Measurements from ENCODE around the gene FOXC2.

Gene FOXC2

DNA sequence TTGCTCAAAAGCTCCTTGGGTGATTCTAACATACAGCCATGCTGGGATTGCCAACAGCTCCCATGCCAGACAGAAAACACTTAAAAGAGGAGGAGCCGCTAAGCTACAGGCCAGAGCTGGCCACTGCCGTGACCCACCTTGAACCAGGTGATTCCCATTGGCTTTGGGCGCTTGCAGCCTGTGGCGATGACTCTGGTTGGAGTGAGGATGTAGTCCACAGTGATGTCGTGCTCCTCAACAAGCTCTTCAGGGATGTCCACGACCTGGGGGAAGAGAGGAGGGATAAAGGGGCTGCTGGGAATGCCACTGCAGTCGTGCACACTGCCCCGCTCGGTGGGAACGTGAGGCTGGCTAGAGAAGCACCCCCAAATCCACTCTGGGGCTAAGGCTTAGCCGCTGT lies 25.1 kb upstream of the FOXC2 start:
- H3K9me3 Mint-ChIP-seq: no peaks in the 10 kb centered on the region
- no peaks in the 10 kb centered on the region for H3K27me3 Mint-ChIP-seq
- H3K4me3 Mint-ChIP-seq: no peak overlapping the region
- no peak overlapping the region for H3K27ac Mint-ChIP-seq
- DNase-seq: no peak
- H3K36me3 Mint-ChIP-seq (ENCODE audit: low read depth): peaks cover 36% of the 10 kb centered on the region
- peaks cover 2% of the 10 kb centered on the region for H3K4me1 Mint-ChIP-seq
- no peak for ATAC-seq

DNA sequence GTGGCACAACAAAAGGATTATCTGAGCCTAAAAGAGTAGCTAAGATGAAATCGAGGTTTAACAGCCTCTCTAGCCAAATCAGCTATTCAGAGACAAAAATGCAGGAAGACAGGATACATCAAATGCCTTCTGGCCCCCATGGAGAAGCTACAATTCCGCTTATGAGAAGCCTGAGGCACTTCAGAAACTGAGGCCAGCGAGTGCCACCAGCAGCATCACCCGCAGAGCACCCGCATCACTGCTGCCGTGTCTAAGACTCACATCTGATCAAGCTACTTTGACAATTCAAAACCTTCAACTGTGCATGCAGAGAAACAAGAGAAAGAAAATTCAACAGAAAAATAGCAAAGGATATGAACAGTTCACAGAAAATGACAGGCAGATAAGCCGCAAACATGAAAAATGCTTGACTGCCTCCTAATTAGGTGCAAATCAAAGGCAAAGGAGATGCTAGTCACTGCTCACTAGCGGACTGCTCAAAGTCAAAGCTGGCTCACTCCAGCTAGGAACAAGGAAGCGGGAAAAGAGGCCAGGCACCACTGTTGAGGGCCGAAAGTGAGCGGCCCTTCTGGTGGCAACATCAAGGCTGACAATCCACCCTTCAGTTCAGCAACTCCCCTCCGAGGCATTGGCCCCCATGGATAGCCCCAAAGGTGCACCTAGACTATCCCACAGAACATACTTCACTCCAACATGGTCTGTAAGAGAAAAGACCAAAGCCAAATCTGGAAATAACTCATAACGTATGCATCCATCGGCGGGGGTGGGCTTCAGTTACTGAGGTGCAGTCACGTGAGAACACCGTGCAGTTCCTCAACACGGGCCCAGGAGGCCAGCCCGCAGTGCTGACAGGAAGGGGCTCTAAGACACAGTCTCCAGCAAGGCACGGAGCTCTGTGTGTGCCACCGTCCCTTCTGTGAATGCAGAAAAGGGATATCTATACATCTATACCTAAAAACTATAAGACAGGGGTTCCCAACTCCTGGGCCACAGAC lies 23.6 kb upstream of the FOXC2 start:
- H3K36me3 Mint-ChIP-seq (ENCODE audit: low read depth): peaks cover 31% of the 10 kb centered on the region
- no peaks in the 10 kb centered on the region for H3K9me3 Mint-ChIP-seq

GRCh38 chr16:86545481-86545880 lies 21.1 kb upstream of the FOXC2 start:
- Mint-ChIP-seq H3K27ac (no peak overlapping the region), H3K4me1 (peaks cover 11% of the 10 kb centered on the region), H3K27me3 (no peaks in the 10 kb centered on the region), H3K9me3 (no peaks in the 10 kb centered on the region), H3K4me3 (no peak overlapping the region), H3K36me3 (ENCODE audit: low read depth) (peaks cover 30% of the 10 kb centered on the region)
- DNase-seq: no peak
- ATAC-seq: no peak

More for the DNA sequence above, 23.6 kb upstream of the FOXC2 start:
- H3K4me1 Mint-ChIP-seq: peaks cover 2% of the 10 kb centered on the region
- no peak overlapping the region for H3K27ac Mint-ChIP-seq
- ATAC-seq: no peak
- H3K27me3 Mint-ChIP-seq: no peaks in the 10 kb centered on the region
- no peak for DNase-seq
- no peak overlapping the region for H3K4me3 Mint-ChIP-seq

DNA sequence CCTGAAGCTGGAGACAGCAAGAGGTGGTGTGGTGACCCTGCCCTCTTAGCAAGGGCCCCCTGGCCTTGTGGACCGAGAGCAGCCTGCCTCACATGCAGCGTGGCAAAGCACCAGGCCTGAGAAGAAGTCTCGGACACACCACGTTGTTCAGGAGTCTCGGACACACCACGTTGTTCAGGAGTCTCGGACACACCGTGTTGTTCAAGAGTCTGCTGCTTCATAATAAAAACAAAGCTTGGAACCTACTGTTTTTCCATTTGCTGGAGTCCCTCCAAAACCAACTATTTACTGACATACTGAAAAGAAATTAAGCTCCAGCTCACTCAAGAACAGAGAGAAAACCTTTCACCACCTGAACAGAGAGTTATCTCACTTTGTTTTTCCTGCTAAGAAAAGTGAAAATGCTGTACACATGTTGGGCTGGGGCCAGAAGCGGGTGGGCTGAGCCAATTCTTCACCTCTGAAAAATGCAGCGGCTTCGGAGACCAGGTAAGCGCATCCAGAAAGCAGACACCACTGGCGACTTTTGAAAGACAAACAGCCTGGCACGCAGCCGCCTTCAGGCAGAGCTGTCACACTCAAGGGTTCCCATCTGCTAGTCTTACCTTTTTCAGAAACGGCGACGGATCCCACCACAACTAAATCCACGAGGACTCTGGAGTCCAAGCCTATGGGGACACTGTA lies 20.5 kb upstream of the FOXC2 start:
- DNase-seq (no peak), ATAC-seq (no peak)
- Mint-ChIP-seq H3K27ac (no peak overlapping the region), H3K9me3 (no peaks in the 10 kb centered on the region), H3K4me3 (no peak overlapping the region), H3K36me3 (ENCODE audit: low read depth) (peaks cover 25% of the 10 kb centered on the region), H3K4me1 (peaks cover 11% of the 10 kb centered on the region), H3K27me3 (no peaks in the 10 kb centered on the region)

GRCh38 chr16:86546638-86547013 lies 20.0 kb upstream of the FOXC2 start:
- ATAC-seq (no peak), DNase-seq (no peak)
- peaks cover 11% of the 10 kb centered on the region for H3K4me1 Mint-ChIP-seq
- no peak overlapping the region for H3K27ac Mint-ChIP-seq
- H3K4me3 Mint-ChIP-seq: no peak overlapping the region
- no peaks in the 10 kb centered on the region for H3K27me3 Mint-ChIP-seq
- peaks cover 24% of the 10 kb centered on the region for H3K36me3 Mint-ChIP-seq (ENCODE audit: low read depth)
- no peaks in the 10 kb centered on the region for H3K9me3 Mint-ChIP-seq

DNA sequence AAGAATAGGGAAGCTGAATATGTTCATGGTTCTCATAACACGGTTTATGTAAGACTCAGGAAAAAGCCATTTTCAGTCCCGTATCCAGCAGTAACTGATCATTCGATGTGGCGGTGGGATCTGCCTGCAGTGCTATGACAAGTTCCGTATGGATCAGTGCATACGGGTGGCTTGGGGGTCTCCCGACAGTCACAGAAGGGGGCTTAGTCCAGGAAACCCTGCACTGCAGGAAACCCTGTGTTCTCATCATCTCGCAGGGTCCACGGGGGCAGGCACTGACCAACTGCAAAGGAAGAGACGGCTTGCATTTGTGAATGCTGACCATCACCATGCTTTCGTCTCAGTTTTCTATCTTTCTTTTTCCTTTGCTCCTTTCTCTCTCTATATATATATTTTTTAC lies 19.3 kb upstream of the FOXC2 start:
- no peak overlapping the region for H3K27ac Mint-ChIP-seq
- ATAC-seq (no peak), DNase-seq (no peak)
- peaks cover 11% of the 10 kb centered on the region for H3K4me1 Mint-ChIP-seq
- no peaks in the 10 kb centered on the region for H3K9me3 Mint-ChIP-seq
- H3K36me3 Mint-ChIP-seq (ENCODE audit: low read depth): peaks cover 22% of the 10 kb centered on the region
- no peaks in the 10 kb centered on the region for H3K27me3 Mint-ChIP-seq
- no peak overlapping the region for H3K4me3 Mint-ChIP-seq

DNA sequence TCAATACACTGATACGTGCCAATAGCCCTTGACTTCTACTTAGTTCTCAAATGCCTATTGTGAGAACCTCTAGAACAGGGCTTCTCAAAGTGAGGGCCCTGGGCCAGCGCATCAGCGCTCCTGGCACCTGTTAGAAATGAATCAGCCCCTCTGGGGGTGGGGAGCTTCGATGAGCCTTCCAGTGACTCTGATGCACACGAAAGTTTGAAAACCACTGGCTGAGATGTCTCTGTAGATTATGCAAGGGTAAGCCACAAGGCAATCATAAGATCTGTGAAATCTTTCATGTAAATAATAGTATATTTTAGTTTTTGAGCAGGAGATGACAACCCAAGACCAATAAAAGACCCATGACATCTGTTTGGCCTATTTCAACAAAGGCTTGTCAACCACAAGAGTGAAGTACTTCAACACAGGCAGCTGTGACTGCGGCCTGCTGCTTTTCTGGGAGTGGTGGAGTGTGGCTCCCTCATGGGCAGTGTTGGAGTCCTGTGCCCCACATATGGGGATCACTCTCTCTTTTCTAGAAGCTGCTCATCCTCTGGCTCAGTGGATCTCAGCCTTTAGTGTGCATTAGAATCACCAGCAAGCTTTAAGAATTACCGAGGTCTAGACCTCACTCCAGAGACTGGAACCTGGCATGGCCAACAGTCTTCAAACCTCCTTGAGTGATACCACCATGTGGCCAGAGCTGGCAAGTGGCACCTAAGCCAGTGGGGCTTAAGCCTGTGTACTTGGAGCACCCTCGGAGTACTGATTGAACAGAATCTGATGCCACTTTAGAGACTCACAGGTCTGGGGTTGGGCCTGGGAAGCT lies 17.3 kb upstream of the FOXC2 start:
- H3K36me3 Mint-ChIP-seq (ENCODE audit: low read depth): peaks cover 26% of the 10 kb centered on the region
- no peaks in the 10 kb centered on the region for H3K9me3 Mint-ChIP-seq
- ATAC-seq: peak; percentile 62
- H3K27ac Mint-ChIP-seq: no peak overlapping the region
- no peak overlapping the region for H3K4me3 Mint-ChIP-seq
- DNase-seq: no peak
- H3K27me3 Mint-ChIP-seq: no peaks in the 10 kb centered on the region
- peaks cover 20% of the 10 kb centered on the region for H3K4me1 Mint-ChIP-seq

GRCh38 chr16:86549893-86550190 lies 16.8 kb upstream of the FOXC2 start:
- Mint-ChIP-seq H3K27ac (no peak overlapping the region), H3K27me3 (no peaks in the 10 kb centered on the region), H3K9me3 (no peaks in the 10 kb centered on the region), H3K4me1 (peaks cover 22% of the 10 kb centered on the region), H3K4me3 (no peak overlapping the region), H3K36me3 (ENCODE audit: low read depth) (peaks cover 22% of the 10 kb centered on the region)
- ATAC-seq: no peak
- no peak for DNase-seq

GRCh38 chr16:86550281-86550680 lies 16.3 kb upstream of the FOXC2 start:
- DNase-seq (no peak), ATAC-seq (no peak)
- H3K4me1 Mint-ChIP-seq: peaks cover 27% of the 10 kb centered on the region
- no peaks in the 10 kb centered on the region for H3K27me3 Mint-ChIP-seq
- H3K36me3 Mint-ChIP-seq (ENCODE audit: low read depth): peaks cover 21% of the 10 kb centered on the region
- H3K4me3 Mint-ChIP-seq: no peak overlapping the region
- H3K27ac Mint-ChIP-seq: no peak overlapping the region
- H3K9me3 Mint-ChIP-seq: no peaks in the 10 kb centered on the region

DNA sequence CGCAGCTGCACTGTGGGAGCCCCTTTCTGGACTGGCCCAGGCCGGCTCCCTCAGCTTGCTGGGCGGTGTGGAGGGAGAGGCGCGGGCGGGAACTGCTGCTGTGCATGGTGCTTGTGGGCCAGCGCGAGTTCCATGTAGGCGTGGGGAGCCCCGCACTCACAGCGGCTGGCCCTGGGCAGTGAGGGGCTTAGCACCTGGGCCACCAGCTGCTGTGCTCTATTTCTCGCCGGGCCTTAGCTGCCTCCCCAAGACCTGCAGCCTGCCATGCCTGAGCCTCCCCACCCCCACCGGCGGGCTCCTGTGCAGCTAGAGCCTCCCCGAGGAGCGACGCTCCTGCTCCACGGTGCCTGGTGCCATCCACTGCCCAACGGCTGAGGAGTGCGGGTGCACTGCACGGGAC lies 13.3 kb upstream of the FOXC2 start:
- DNase-seq (no peak), ATAC-seq (no peak)
- Mint-ChIP-seq H3K27ac (no peak overlapping the region), H3K4me1 (peaks cover 33% of the 10 kb centered on the region), H3K27me3 (peaks cover 5% of the 10 kb centered on the region), H3K36me3 (ENCODE audit: low read depth) (peaks cover 15% of the 10 kb centered on the region), H3K4me3 (peak overlapping the region; percentile 93), H3K9me3 (no peaks in the 10 kb centered on the region)

DNA sequence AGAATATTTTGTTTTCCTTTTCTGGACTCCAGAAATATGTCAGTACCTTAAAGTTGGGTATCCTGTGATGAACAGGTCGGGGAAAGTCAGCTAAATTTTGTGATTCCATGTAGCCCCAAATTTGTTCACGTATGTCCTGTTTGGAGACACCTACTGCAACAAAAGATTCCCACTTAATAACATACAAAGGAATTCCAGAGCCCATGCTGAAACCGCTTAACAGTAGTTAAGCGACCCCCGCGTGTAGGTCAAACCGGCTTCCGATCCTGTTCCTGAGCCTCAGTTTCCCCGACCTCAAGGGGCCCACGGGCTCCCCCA lies 12.1 kb upstream of the FOXC2 start:
- no peak for ATAC-seq
- Mint-ChIP-seq H3K36me3 (ENCODE audit: low read depth) (peaks cover 14% of the 10 kb centered on the region), H3K4me1 (peaks cover 28% of the 10 kb centered on the region), H3K4me3 (peak overlapping the region; percentile 93), H3K27me3 (peaks cover 6% of the 10 kb centered on the region), H3K27ac (peak overlapping the region; percentile 97), H3K9me3 (no peaks in the 10 kb centered on the region)
- DNase-seq: no peak

- Mint-ChIP-seq H3K27me3 (peaks cover 7% of the 10 kb centered on the region), H3K4me1 (peaks cover 28% of the 10 kb centered on the region), H3K27ac (peak within 1 kb of the TSS; percentile 97), H3K9me3 (no peaks in the 10 kb centered on the region), H3K4me3 (peak within 1 kb of the TSS; percentile 93), H3K36me3 (ENCODE audit: low read depth) (peaks cover 14% of the 10 kb centered on the region)
- ATAC-seq: peak; percentile 87
- DNase-seq: peak; percentile 97
Measured at GRCh38 chr16:86554917-86555703, 11.5 kb upstream of the FOXC2 start, which contains the start of gene MTHFSD. Gene MTHFSD, minus strand, starts transcription at chr16:86555235. Its CDS starts 51 bp downstream, at chr16:86555184.

DNA sequence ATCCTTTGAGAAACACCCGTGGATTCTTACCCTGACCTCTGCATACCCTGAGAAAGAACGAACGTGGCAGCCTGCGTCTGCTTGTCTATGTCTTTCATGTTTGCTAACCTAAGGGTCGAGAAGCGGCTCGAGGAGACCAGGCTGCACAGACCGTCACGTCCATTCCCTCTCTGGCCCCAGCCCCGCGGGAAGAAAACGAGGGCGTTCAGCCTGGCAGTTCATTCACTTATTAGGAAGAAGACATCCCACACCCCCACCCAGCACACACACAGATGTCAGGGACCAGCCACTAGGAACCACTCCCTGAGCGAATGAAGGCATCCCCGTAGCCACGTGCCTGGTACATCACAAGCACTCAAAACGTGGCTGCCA lies 10.9 kb upstream of the FOXC2 start:
- Mint-ChIP-seq H3K27me3 (peaks cover 7% of the 10 kb centered on the region), H3K4me1 (peaks cover 25% of the 10 kb centered on the region), H3K27ac (peak overlapping the region; percentile 97), H3K36me3 (ENCODE audit: low read depth) (peaks cover 14% of the 10 kb centered on the region), H3K9me3 (no peaks in the 10 kb centered on the region), H3K4me3 (peak overlapping the region; percentile 93)
- no peak for ATAC-seq
- no peak for DNase-seq

GRCh38 chr16:86556576-86556975 lies 10.1 kb upstream of the FOXC2 start:
- Mint-ChIP-seq H3K9me3 (no peaks in the 10 kb centered on the region), H3K27ac (no peak overlapping the region), H3K4me1 (peaks cover 25% of the 10 kb centered on the region), H3K27me3 (peaks cover 11% of the 10 kb centered on the region), H3K4me3 (no peak overlapping the region), H3K36me3 (ENCODE audit: low read depth) (peaks cover 14% of the 10 kb centered on the region)
- DNase-seq: no peak
- no peak for ATAC-seq

Data from activated naive CD8-positive, alpha-beta T cell treated with anti-CD3 and anti-CD28 coated beads, Interleukin-2, amount 50 U/mL, for 24 hours (primary cell).